ENCODE measurements around the gene CSTF1.

GRCh38 chr20:56417911-56418310 is 25.5 kb downstream of the CSTF1 start:
- TF ChIP-seq CTCF (IDR thresholded peaks at IDR 0.05; ENCODE audit: insufficient read depth, low read length, poor library complexity, severe bottlenecking) (no peak), EZH2phosphoT487 (conservative IDR thresholded peaks at IDR 0.05; ENCODE audit: low read length) (no peak)

Data from SU-DHL-6 (cell line).